ENCODE data around the gene CCS.
"Not testable (repeated sequence)": the region's sequence is repeated elsewhere in the genome, so short reads cannot be mapped to it uniquely, and the experiment has no call there.

The CCS gene

GRCh38 chr11:66592457-66593302 lies at the start of gene CCS, which contains the start of gene CCDC87:
CCS (plus strand) TSS chr11:66593185; CDS start chr11:66593262, 77 bp downstream.
CCDC87 (minus strand) TSS chr11:66593063; CDS start chr11:66593015, 48 bp downstream.
- in situ Hi-C loops (cut with MboI; ENCODE audit: low sequenced_read_pairs) = no loop called here

GRCh38 chr11:66543263-66544107 lies 49.5 kb upstream of the CCS start:
- in situ Hi-C loops (cut with MboI; ENCODE audit: low sequenced_read_pairs) = no loop called here

- in situ Hi-C loops (cut with MboI; ENCODE audit: low sequenced_read_pairs) = not testable (repeated sequence)
These were observed 48.0 kb upstream of the CCS start for GRCh38 chr11:66544952-66545351.

GRCh38 chr11:66545701-66546367 lies 47.2 kb upstream of the CCS start, which contains the start of gene ZDHHC24:
ZDHHC24 (minus strand) TSS chr11:66546048; CDS start chr11:66546003, 45 bp downstream.
- in situ Hi-C loops (cut with MboI; ENCODE audit: low sequenced_read_pairs) = no loop called here

- in situ Hi-C loops (cut with MboI; ENCODE audit: low sequenced_read_pairs) = no loop called here
These were observed 46.5 kb upstream of the CCS start, which contains the start of gene ACTN3 for GRCh38 chr11:66546368-66546965. ACTN3 (plus strand) TSS chr11:66546903; CDS start chr11:66546938, 35 bp downstream.

- in situ Hi-C loops (cut with MboI; ENCODE audit: low sequenced_read_pairs) = no loop called here
These were observed 45.9 kb upstream of the CCS start for GRCh38 chr11:66546966-66547661.

GRCh38 chr11:66547662-66548009 lies 45.3 kb upstream of the CCS start:
- in situ Hi-C loops (cut with MboI; ENCODE audit: low sequenced_read_pairs) = no loop called here

- in situ Hi-C loops (cut with MboI; ENCODE audit: low sequenced_read_pairs) = no loop called here
These were observed 44.9 kb upstream of the CCS start for GRCh38 chr11:66548041-66548440.

- in situ Hi-C loops (cut with MboI; ENCODE audit: low sequenced_read_pairs) = no loop called here
These were observed 44.0 kb upstream of the CCS start for GRCh38 chr11:66548774-66549630.

- in situ Hi-C loops (cut with MboI; ENCODE audit: low sequenced_read_pairs) = no loop called here
These were observed 43.3 kb upstream of the CCS start for GRCh38 chr11:66549696-66550095.

GRCh38 chr11:66550887-66551286 lies 42.1 kb upstream of the CCS start:
- in situ Hi-C loops (cut with MboI; ENCODE audit: low sequenced_read_pairs) = no loop called here

GRCh38 chr11:66554602-66555001 lies 38.4 kb upstream of the CCS start:
- in situ Hi-C loops (cut with MboI; ENCODE audit: low sequenced_read_pairs) = no loop called here

- in situ Hi-C loops (cut with MboI; ENCODE audit: low sequenced_read_pairs) = no loop called here
These were observed 37.6 kb upstream of the CCS start for GRCh38 chr11:66555416-66555815.

- in situ Hi-C loops (cut with MboI; ENCODE audit: low sequenced_read_pairs) = no loop called here
These were observed 36.9 kb upstream of the CCS start for GRCh38 chr11:66556086-66556485.

- in situ Hi-C loops (cut with MboI; ENCODE audit: low sequenced_read_pairs) = no loop called here
These were observed 35.2 kb upstream of the CCS start for GRCh38 chr11:66557733-66558326.

- in situ Hi-C loops (cut with MboI; ENCODE audit: low sequenced_read_pairs) = no loop called here
These were observed 33.7 kb upstream of the CCS start for GRCh38 chr11:66559142-66559865.

- in situ Hi-C loops (cut with MboI; ENCODE audit: low sequenced_read_pairs) = no loop called here
These were observed 32.9 kb upstream of the CCS start for GRCh38 chr11:66559866-66560676.
